CD4-positive, alpha-beta T cell (primary cell): ENCODE results near the gene RGL2. TPM values are rescaled to one million over a fixed set of nuclear protein-coding genes. Genes with fewer than 3 reads are reported as not detected.
A peak's percentile ranks its signal among the peaks of the same experiment; 100 is the strongest.

Source experiments
- ATAC-seq: fragments of 200-7000 bp; cut with Tn5 transposase; one replicate; pipeline ENCODE4 v1.10.0; 2022; ENCODE audit warnings: mild to moderate bottlenecking; ENCODE audit not compliant: poor library complexity
- CTCF ChIA-PET: fragments of 350-600 bp; sonication (Branson Sonifier 250); formaldehyde crosslinking; loops from one replicate; lab custom pipeline; 2021; ENCODE audit warnings: antibody characterized with exemption, inconsistent platforms; lab: Charles Lee
- POLR2A ChIA-PET: fragments of 350-600 bp; sonication (Branson Sonifier 250); formaldehyde crosslinking; loops from one replicate; lab custom pipeline; 2021; ENCODE audit warnings: antibody characterized with exemption, inconsistent platforms; lab: Charles Lee
- DNase-seq, 14 experiments: peaks; one replicate each; pipeline ENCODE4 v3.0.0-alpha.2; 2013 to 2020; ENCODE audit warnings: mixed read lengths in 2 of 14
- H3K27ac ChIP-seq, 2 donors: one replicate each; pipeline versions ENCODE4 v1.5.1 to v1.7.0; 2013; ENCODE audit warnings: low read length in 2 of 2, low read depth in 1 of 2, mild to moderate bottlenecking in 1 of 2
- H3K27me3 ChIP-seq, 2 experiments: 1 replicate in 1 of 2; 2 replicates in 1 of 2; pipeline versions ENCODE4 v1.6.1 to v1.7.0; 2013; ENCODE audit warnings: low read length in 2 of 2, control low read depth in 1 of 2, mild to moderate bottlenecking in 1 of 2, moderate library complexity in 1 of 2; ENCODE audit not compliant: insufficient read depth in 2 of 2, control insufficient read depth in 1 of 2
- H3K36me3 ChIP-seq: one replicate; pipeline ENCODE4 v1.6.1; 2013; ENCODE audit warnings: low read length, control low read depth; ENCODE audit not compliant: insufficient read depth
- H3K4me1 ChIP-seq: one replicate; pipeline ENCODE4 v1.6.1; 2013; ENCODE audit warnings: low read length, control low read depth; ENCODE audit not compliant: insufficient read depth
- H3K4me3 ChIP-seq: one replicate; pipeline ENCODE4 v1.5.1; 2013; ENCODE audit warnings: mild to moderate bottlenecking, low read length, moderate library complexity
- H3K9me3 ChIP-seq, 2 experiments: 1 replicate in 1 of 2; 2 replicates in 1 of 2; pipeline versions ENCODE4 v1.6.1 to v1.7.0; 2013; ENCODE audit warnings: low read length in 2 of 2, mild to moderate bottlenecking in 2 of 2, control low read depth in 1 of 2, moderate library complexity in 1 of 2; ENCODE audit not compliant: control insufficient read depth in 1 of 2, insufficient read depth in 1 of 2
- H3K27ac Mint-ChIP-seq: one replicate; pipeline ENCODE4 v1.8.0; 2020; ENCODE audit warnings: mixed read lengths
- H3K27me3 Mint-ChIP-seq: one replicate; pipeline ENCODE4 v1.8.0; 2021; ENCODE audit warnings: mixed read lengths
- H3K36me3 Mint-ChIP-seq: one replicate; pipeline ENCODE4 v1.8.0; 2021; ENCODE audit warnings: low read depth, mixed read lengths
- H3K4me1 Mint-ChIP-seq: one replicate; pipeline ENCODE4 v1.8.0; 2021; ENCODE audit warnings: low read depth, mixed read lengths
- H3K4me3 Mint-ChIP-seq: one replicate; pipeline ENCODE4 v1.8.0; 2020; ENCODE audit warnings: mild to moderate bottlenecking, mixed read lengths
- H3K9me3 Mint-ChIP-seq: one replicate; pipeline ENCODE4 v1.8.0; 2020; ENCODE audit warnings: mixed read lengths
- intact Hi-C, 2 experiments: fragments of 100-400 bp; cut with DNase I in 1 of 2; cut with micrococcal nuclease in 1 of 2; formaldehyde crosslinking; loops; one replicate each; pipeline versions ENCODE4 v1.15.1 to v1.9.0; 2023 to 2025; cut with DNase I, micrococcal nuclease
- total RNA-seq, 174 experiments: library from RNA in 2 of 174; stranded (reverse) in 2 of 174; gene quantifications; one replicate each; pipeline ENCODE4 v1.2.3 and lab custom pipeline; 2021 to 2026
- TF ChIP-seq, protein P1 (sequence below): fragments of 200-600 bp; IDR thresholded peaks from one replicate; pipeline ENCODE4 v1.8.0; 2022; ENCODE audit warnings: antibody characterized with exemption, mild to moderate bottlenecking

RGL2 gene
- total RNA-seq, 2 experiments from 2014 or later: 39.2 to 39.4 TPM

DNA sequence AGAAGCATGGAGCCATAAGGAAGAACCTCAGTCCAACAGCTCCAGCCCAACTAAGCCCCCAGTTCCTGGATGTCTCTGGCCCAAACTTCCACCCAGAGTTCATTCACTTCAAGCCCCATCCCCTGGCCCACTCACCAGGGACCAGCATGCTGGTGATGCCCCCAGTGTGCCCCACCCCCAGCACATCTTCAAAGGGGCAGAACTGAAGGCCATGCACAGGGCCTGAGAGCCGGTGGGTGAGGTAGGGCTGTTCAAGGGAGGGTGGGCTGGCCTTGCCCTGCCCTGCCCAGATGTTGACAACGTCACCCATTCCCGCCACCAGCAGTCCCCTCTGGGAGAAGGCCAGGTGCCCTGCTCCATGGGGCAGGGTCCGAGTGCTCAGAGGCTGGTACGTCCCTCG, 18.2 kb downstream of the RGL2 start:
- no peak for DNase-seq
- H3K27ac Mint-ChIP-seq: peak overlapping the region; percentile 58

DNA sequence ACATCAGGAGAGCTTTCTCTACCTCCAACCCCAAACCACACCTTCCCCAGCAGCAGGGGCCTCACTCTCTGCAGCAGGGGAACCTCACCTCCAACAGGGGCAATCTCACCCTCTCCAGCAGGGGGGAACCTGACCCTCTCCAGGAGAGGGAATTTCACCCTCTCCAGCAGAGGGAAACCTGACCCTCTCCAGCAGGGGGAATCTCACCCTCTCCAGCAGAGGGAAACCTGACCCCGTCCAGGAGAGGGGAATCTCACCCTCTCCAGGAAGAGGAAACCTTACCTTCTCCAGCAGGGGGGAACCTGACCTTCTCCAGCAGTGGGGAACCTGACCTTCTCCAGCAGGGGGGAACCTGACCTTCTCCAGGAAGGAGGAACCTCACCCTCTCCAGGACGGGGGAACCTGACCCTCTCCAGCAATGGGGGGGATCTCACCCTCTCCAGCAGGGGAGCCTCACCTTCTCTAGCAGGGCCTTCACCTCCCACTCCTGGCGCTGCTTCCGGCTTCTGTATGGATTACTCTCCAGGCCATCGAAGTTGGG, 18.7 kb downstream of the RGL2 start:
- ATAC-seq: no peak
- intact Hi-C loops: loop anchor here in 1 of 2 experiments (5.0 to 10.0 kb wide), 4 partner anchors 32 to 505 kb away; partner anchors contain the start of genes LEMD2 and TAPBP
- H3K27ac ChIP-seq: peak overlapping the region in 1 of 2 donors; percentile 9
- CTCF ChIA-PET: interaction anchor here (0.9 kb wide), 1 partner anchor 33 kb away, joined by 3 read pairs; no protein-coding TSS in a partner anchor
- Mint-ChIP-seq H3K27ac (peak overlapping the region; percentile 58), H3K27me3 (no peaks in the 10 kb centered on the region), H3K36me3 (peaks cover 77% of the 10 kb centered on the region), H3K4me1 (peaks cover 38% of the 10 kb centered on the region), H3K9me3 (no peaks in the 10 kb centered on the region), H3K4me3 (peak overlapping the region; percentile 25)
- H3K9me3 ChIP-seq: no peaks in the 10 kb centered on the region
- H3K36me3 ChIP-seq: peaks cover 72% of the 10 kb centered on the region
- peak in 4 of 14 experiments; percentile 11 to 71 (median 37) for DNase-seq
- no peaks in the 10 kb centered on the region for H3K27me3 ChIP-seq
- H3K4me3 ChIP-seq: no peak overlapping the region
- TF ChIP-seq, protein P1, sequence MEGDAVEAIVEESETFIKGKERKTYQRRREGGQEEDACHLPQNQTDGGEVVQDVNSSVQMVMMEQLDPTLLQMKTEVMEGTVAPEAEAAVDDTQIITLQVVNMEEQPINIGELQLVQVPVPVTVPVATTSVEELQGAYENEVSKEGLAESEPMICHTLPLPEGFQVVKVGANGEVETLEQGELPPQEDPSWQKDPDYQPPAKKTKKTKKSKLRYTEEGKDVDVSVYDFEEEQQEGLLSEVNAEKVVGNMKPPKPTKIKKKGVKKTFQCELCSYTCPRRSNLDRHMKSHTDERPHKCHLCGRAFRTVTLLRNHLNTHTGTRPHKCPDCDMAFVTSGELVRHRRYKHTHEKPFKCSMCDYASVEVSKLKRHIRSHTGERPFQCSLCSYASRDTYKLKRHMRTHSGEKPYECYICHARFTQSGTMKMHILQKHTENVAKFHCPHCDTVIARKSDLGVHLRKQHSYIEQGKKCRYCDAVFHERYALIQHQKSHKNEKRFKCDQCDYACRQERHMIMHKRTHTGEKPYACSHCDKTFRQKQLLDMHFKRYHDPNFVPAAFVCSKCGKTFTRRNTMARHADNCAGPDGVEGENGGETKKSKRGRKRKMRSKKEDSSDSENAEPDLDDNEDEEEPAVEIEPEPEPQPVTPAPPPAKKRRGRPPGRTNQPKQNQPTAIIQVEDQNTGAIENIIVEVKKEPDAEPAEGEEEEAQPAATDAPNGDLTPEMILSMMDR: no peak
- POLR2A ChIA-PET: interaction anchor here (0.6 to 1.6 kb wide), 3 partner anchors 8 to 64 kb away, joined by 3 to 7 read pairs (median 3); partner anchors contain the start of genes RPS18 and VPS52
- peaks cover 56% of the 10 kb centered on the region for H3K4me1 ChIP-seq

More for the DNA sequence above, 18.2 kb downstream of the RGL2 start:
- intact Hi-C loops: no loop called here
- H3K4me1 Mint-ChIP-seq: peaks cover 33% of the 10 kb centered on the region
- ChIA-PET POLR2A (interaction anchor here (1.1 to 1.6 kb wide), 2 partner anchors 9 kb away, joined by 3 to 7 read pairs; partner anchors contain the start of genes PFDN6, RPS18, VPS52 and WDR46), CTCF (interaction anchor here (0.9 kb wide), 1 partner anchor 32 kb away, joined by 3 read pairs; no protein-coding TSS in a partner anchor)
- ATAC-seq: no peak
- H3K4me3 ChIP-seq: no peak overlapping the region
- no peaks in the 10 kb centered on the region for H3K9me3 Mint-ChIP-seq
- no peaks in the 10 kb centered on the region for H3K27me3 ChIP-seq
- H3K4me3 Mint-ChIP-seq: peak overlapping the region; percentile 12
- no peaks in the 10 kb centered on the region for H3K27me3 Mint-ChIP-seq
- no peaks in the 10 kb centered on the region for H3K9me3 ChIP-seq
- TF ChIP-seq, protein P1: no peak
- peaks cover 51% of the 10 kb centered on the region for H3K4me1 ChIP-seq
- peaks cover 72% of the 10 kb centered on the region for H3K36me3 Mint-ChIP-seq
- H3K36me3 ChIP-seq: peaks cover 72% of the 10 kb centered on the region
- H3K27ac ChIP-seq: no peak overlapping the region

DNA sequence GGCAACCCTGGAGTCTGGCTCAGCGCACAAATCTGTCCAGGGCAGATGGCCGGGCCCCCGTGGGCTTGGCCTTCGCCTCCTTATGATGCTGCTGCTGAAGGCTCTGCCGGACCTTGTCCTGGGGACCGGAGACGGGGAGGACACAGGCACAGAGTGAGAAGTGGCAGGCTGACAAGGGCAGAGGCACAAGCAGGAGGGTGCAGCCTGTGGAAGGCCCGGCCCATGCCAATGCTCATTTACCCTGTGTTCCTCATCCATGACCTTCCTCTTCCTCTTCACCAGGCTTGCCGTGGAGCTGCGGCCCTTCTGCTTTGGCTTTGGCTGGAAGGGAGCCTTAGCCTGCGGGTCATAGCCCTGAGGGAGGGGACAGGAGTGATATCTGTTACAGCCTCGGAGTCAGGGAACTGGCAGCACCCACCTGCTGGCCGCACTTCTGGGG, 19.5 kb downstream of the RGL2 start:
- Histone ChIP-seq H3K36me3 (peaks cover 72% of the 10 kb centered on the region), H3K4me1 (peaks cover 64% of the 10 kb centered on the region), H3K27me3 (no peaks in the 10 kb centered on the region), H3K4me3 (no peak overlapping the region), H3K9me3 (no peaks in the 10 kb centered on the region), H3K27ac (peak overlapping the region in 1 of 2 donors; percentile 29)
- DNase-seq (peak in 1 of 14 experiments; percentile 27), ATAC-seq (no peak)
- intact Hi-C loops: loop anchor here in 1 of 2 experiments (5.0 to 10.0 kb wide), 4 partner anchors 33 to 506 kb away; partner anchors contain the start of genes LEMD2 and TAPBP
- no peaks in the 10 kb centered on the region for H3K9me3 Mint-ChIP-seq
- peaks cover 46% of the 10 kb centered on the region for H3K4me1 Mint-ChIP-seq
- ChIA-PET CTCF (no interaction called here), POLR2A (interaction anchor here (0.9 to 4.4 kb wide), 4 partner anchors 9 to 65 kb away, joined by 3 to 76 read pairs (median 57); partner anchors contain the start of genes PFDN6, RGL2 and WDR46)
- TF ChIP-seq, protein P1: no peak
- no peaks in the 10 kb centered on the region for H3K27me3 Mint-ChIP-seq
- peak overlapping the region; percentile 93 for H3K4me3 Mint-ChIP-seq
- no peak overlapping the region for H3K27ac Mint-ChIP-seq
- H3K36me3 Mint-ChIP-seq: peaks cover 79% of the 10 kb centered on the region
